ENCODE results near the gene SNCB. TPM values are rescaled to one million over a fixed set of nuclear protein-coding genes. Genes with fewer than 3 reads are reported as not detected.

The SNCB gene
- total and polyA plus RNA-seq, 2 of the 4 experiments (the other 2 are of a cell fraction), result 0.41 TPM; not detected in 1

- Histone ChIP-seq H3K36me3 (ENCODE audit: control insufficient read depth, insufficient read depth, low read length) (no peaks in the 10 kb centered on the region), H2AK5ac (ENCODE audit: low read depth, low read length) (no peak overlapping the region), H3K56ac (ENCODE audit: extremely low read depth, insufficient read depth, low read length) (no peak overlapping the region), H3K4me3 (ENCODE audit: insufficient read depth, low read depth, low read length) (no peak overlapping the region), H3K18ac (ENCODE audit: low read depth, low read length) (no peak overlapping the region), H3K27ac (ENCODE audit: insufficient read depth, low read length) (no peak overlapping the region), H3K79me1 (ENCODE audit: low read depth in 1 of 2, low read length in 2 of 2) (no peaks in the 10 kb centered on the region), H3K4me1 (ENCODE audit: control insufficient read depth, insufficient read depth, low read length) (peaks cover 2% of the 10 kb centered on the region; the same call in 1 of the 2 replicates), H3K9me3 (ENCODE audit: control insufficient read depth, insufficient read depth, low read length) (no peaks in the 10 kb centered on the region), H2BK15ac (ENCODE audit: low read depth, low read length) (no peak overlapping the region), H2BK120ac (ENCODE audit: low read depth, low read length) (no peak overlapping the region), H3K4me2 (ENCODE audit: low read depth, low read length) (no peak overlapping the region), H2BK20ac (ENCODE audit: low read depth, low read length) (no peak overlapping the region), H2AFZ (replicated peaks; ENCODE audit: low read length, poor library complexity) (no peak overlapping the region), H4K20me1 (ENCODE audit: insufficient read depth, low read length) (no peaks in the 10 kb centered on the region; the same call in 1 of the 2 replicates), H2AK9ac (replicated peaks; ENCODE audit: low read depth, low read length, poor library complexity) (no peak overlapping the region), H3K23ac (ENCODE audit: low read depth, low read length) (no peak overlapping the region), H2BK5ac (ENCODE audit: low read depth, low read length, poor library complexity, severe bottlenecking) (no peak overlapping the region), H4K5ac (ENCODE audit: low read depth, low read length) (no peak overlapping the region), H3K9me1 (ENCODE audit: insufficient read depth, low read length) (peaks cover 3% of the 10 kb centered on the region; the same call in 1 of the 2 replicates), H3K4ac (ENCODE audit: low read depth, low read length) (no peak overlapping the region), H4K8ac (ENCODE audit: low read depth in 2 of 2, low read length in 2 of 2) (no peak overlapping the region), H3K27me3 (ENCODE audit: control insufficient read depth, insufficient read depth, low read length) (peaks cover 66% of the 10 kb centered on the region), H4K91ac (ENCODE audit: insufficient read depth, low read depth, low read length) (no peak overlapping the region), H3K9ac (ENCODE audit: low read depth, low read length) (no peak overlapping the region), H3K14ac (replicated peaks; ENCODE audit: low read depth, low read length) (no peak overlapping the region)
- dilution Hi-C loops (cut with HindIII; ENCODE audit: low sequenced_read_pairs, unreplicated experiment) (no loop called here), in situ Hi-C loops (cut with MboI; ENCODE audit: low sequenced_read_pairs) (loop anchor here (10.0 kb wide), 1 partner anchor 52 kb away; no protein-coding TSS in a partner anchor), intact Hi-C loops (cut with micrococcal nuclease) (no loop called here)
- BruUV-seq (replicated peaks), result no TSS peak
- no CpG with 5 or more reads among the region's 7 CpGs for WGBS, 2 experiments (ENCODE audit: extremely low coverage in 2 of 2, insufficient read length in 1 of 2)
- ChIA-PET CTCF (no interaction called here), POLR2A (ENCODE audit: unreplicated experiment) (no interaction called here)
- no peak for ATAC-seq (ENCODE audit: low read depth)
- DNase-seq, result no peak
- TF ChIP-seq CTCF (conservative IDR thresholded peaks at IDR 0.05; ENCODE audit: low read depth, low read length) (no peak), ELK1 (IDR thresholded peaks at IDR 0.05; ENCODE audit: borderline replicate concordance, low read depth, low read length) (no peak), CHD1 (IDR thresholded peaks at IDR 0.05; ENCODE audit: low read depth, low read length) (no peak), RFX5 (IDR thresholded peaks at IDR 0.05; ENCODE audit: low read depth, low read length) (no peak)
Measured at GRCh38 chr5:176626876-176627236, 3.5 kb downstream of the SNCB start.

Data from IMR-90 (cell line).